B cell (primary cell): ENCODE data around the gene KCNJ4. TPM values are rescaled to one million over a fixed set of nuclear protein-coding genes. Genes with fewer than 3 reads are reported as not detected.
"Not testable (repeated sequence)": the region's sequence is repeated elsewhere in the genome, so short reads cannot be mapped to it uniquely, and the experiment has no call there.

Experiments
- ATAC-seq: fragments of 200-7000 bp; cut with Tn5 transposase; one replicate; pipeline ENCODE4 v1.10.0; 2021; ENCODE audit warnings: low read depth, mild to moderate bottlenecking, moderate number of reproducible peaks, moderate library complexity
- CTCF ChIA-PET: fragments of 350-600 bp; sonication (Branson Sonifier 250); formaldehyde crosslinking; loops from one replicate; lab custom pipeline; 2021; ENCODE audit warnings: antibody characterized with exemption, inconsistent platforms; lab: Charles Lee
- POLR2A ChIA-PET: fragments of 350-600 bp; sonication (Branson Sonifier 250); formaldehyde crosslinking; loops from one replicate; lab custom pipeline; 2021; ENCODE audit warnings: antibody characterized with exemption; lab: Charles Lee
- DNase-seq: peaks from one replicate; pipeline ENCODE4 v3.0.0; 2013
- H2AFZ ChIP-seq: 2 replicates; pipeline ENCODE4 v1.6.1; 2012; ENCODE audit warnings: mild to moderate bottlenecking, low read depth, low read length; ENCODE audit not compliant: insufficient read depth, poor library complexity, severe bottlenecking
- H3K27ac ChIP-seq, 2 donors: 1 replicate in 1 of 2; 2 replicates in 1 of 2; pipeline ENCODE4 v1.5.1; 2012 to 2013; ENCODE audit warnings: low read length in 2 of 2, mild to moderate bottlenecking in 2 of 2, moderate library complexity in 1 of 2
- H3K27me3 ChIP-seq, 4 experiments: fragments of 200-600 bp in 1 of 4; sonication (generic) in 1 of 4; replicated peaks in 1 of 4; 1 replicate in 2 of 4; 2 replicates in 2 of 4; pipeline versions ENCODE4 v1.6.1 to v1.7.0; 2013 to 2016; ENCODE audit warnings: low read length in 3 of 4, mild to moderate bottlenecking in 2 of 4, mixed read lengths in 1 of 4, moderate library complexity in 1 of 4; ENCODE audit not compliant: insufficient read depth in 4 of 4, control insufficient read depth in 3 of 4; ENCODE audit errors: control extremely low read depth in 1 of 4
- H3K36me3 ChIP-seq, 2 experiments: replicated peaks in 1 of 2; 1 replicate in 1 of 2; 2 replicates in 1 of 2; pipeline versions ENCODE4 v1.6.1 to v1.7.1; 2013; ENCODE audit warnings: low read length in 1 of 2; ENCODE audit not compliant: insufficient read depth in 2 of 2, control insufficient read depth in 1 of 2; ENCODE audit errors: control extremely low read depth in 1 of 2, extremely low read depth in 1 of 2
- H3K4me1 ChIP-seq, 2 donors: fragments of 200-600 bp in 1 of 2; sonication (generic) in 1 of 2; 1 replicate in 1 of 2; 2 replicates in 1 of 2; pipeline versions ENCODE4 v1.5.1 to v1.6.1; 2013 to 2017; ENCODE audit warnings: low read length in 2 of 2; ENCODE audit not compliant: control insufficient read depth in 2 of 2, insufficient read depth in 2 of 2
- H3K4me2 ChIP-seq: replicated peaks from 2 replicates; pipeline ENCODE3; 2012; ENCODE audit warnings: mild to moderate bottlenecking, low read depth, low read length; ENCODE audit not compliant: poor library complexity, severe bottlenecking
- H3K4me3 ChIP-seq, 5 experiments: fragments of 200-600 bp in 1 of 5; sonication (generic) in 1 of 5; 1 replicate in 3 of 5; 2 replicates in 2 of 5; pipeline versions ENCODE4 v1.5.1 to v1.7.0; 2011 to 2016; ENCODE audit warnings: low read length in 4 of 5, mild to moderate bottlenecking in 4 of 5, low read depth in 2 of 5, control low read depth in 1 of 5, moderate library complexity in 1 of 5; ENCODE audit not compliant: insufficient read depth in 1 of 5; ENCODE audit errors: control extremely low read depth in 1 of 5, extremely low read depth in 1 of 5
- H3K79me2 ChIP-seq: fragments of 200-600 bp; sonication (generic); one replicate; pipeline ENCODE4 v1.6.0; 2016; ENCODE audit warnings: low read length; ENCODE audit not compliant: control insufficient read depth, insufficient read depth
- H3K9ac ChIP-seq: fragments of 200-600 bp; sonication (generic); 2 replicates; pipeline ENCODE4 v1.6.1; 2017; ENCODE audit warnings: mild to moderate bottlenecking, low read length, moderate library complexity
- H3K9me3 ChIP-seq, 3 donors: one replicate each; pipeline versions ENCODE4 v1.6.1 to v1.7.1; 2013; ENCODE audit warnings: low read length in 2 of 3; ENCODE audit not compliant: control insufficient read depth in 2 of 3, insufficient read depth in 1 of 3; ENCODE audit errors: control extremely low read depth in 1 of 3
- H4K20me1 ChIP-seq: 2 replicates; pipeline ENCODE4 v1.6.0; 2012; ENCODE audit warnings: mild to moderate bottlenecking, low read length; ENCODE audit not compliant: insufficient read depth, control insufficient read depth, poor library complexity, severe bottlenecking
- H3K27ac Mint-ChIP-seq: one replicate; pipeline ENCODE4 v1.8.0; 2021; ENCODE audit warnings: mixed read lengths
- H3K27me3 Mint-ChIP-seq: one replicate; pipeline ENCODE4 v1.8.0; 2021; ENCODE audit warnings: mixed read lengths
- H3K4me1 Mint-ChIP-seq: one replicate; pipeline ENCODE4 v1.8.0; 2021; ENCODE audit warnings: mixed read lengths
- H3K4me3 Mint-ChIP-seq: one replicate; pipeline ENCODE4 v1.8.0; 2021; ENCODE audit warnings: mixed read lengths
- H3K9me3 Mint-ChIP-seq: one replicate; pipeline ENCODE4 v1.8.0; 2022; ENCODE audit warnings: mixed read lengths; ENCODE audit not compliant: insufficient read depth
- WGBS: methylation state at CpG from one replicate; pipeline ENCODE4 v1.1.5; 2013; ENCODE audit warnings: missing lambda C conversion rate; ENCODE audit not compliant: insufficient coverage; 5-methylcytosine and 5-hydroxymethylcytosine counted together
- intact Hi-C: fragments of 100-400 bp; cut with micrococcal nuclease; formaldehyde crosslinking; loops from one replicate; pipeline ENCODE4 v1.10.0; 2022
- polyA plus RNA-seq: library from polyadenylated mRNA; depleted of rRNA; stranded (reverse); fragments of >200 nt; gene quantifications from 2 replicates; pipeline ENCODE4 v1.2.3, GENCODE V29; 2012
- total RNA-seq, 2 donors: library from RNA; stranded (reverse); fragments of 120-200 nt in 1 of 2; gene quantifications; 1 replicate in 1 of 2; 2 replicates in 1 of 2; pipeline versions ENCODE4 v1.2.3 to v1.2.4, GENCODE V29; 2013 to 2022

Gene KCNJ4
- total and polyA plus RNA-seq, 2 donors (not counting 1 experiment from before 2014, with no cell fraction given): not detected

DNA sequence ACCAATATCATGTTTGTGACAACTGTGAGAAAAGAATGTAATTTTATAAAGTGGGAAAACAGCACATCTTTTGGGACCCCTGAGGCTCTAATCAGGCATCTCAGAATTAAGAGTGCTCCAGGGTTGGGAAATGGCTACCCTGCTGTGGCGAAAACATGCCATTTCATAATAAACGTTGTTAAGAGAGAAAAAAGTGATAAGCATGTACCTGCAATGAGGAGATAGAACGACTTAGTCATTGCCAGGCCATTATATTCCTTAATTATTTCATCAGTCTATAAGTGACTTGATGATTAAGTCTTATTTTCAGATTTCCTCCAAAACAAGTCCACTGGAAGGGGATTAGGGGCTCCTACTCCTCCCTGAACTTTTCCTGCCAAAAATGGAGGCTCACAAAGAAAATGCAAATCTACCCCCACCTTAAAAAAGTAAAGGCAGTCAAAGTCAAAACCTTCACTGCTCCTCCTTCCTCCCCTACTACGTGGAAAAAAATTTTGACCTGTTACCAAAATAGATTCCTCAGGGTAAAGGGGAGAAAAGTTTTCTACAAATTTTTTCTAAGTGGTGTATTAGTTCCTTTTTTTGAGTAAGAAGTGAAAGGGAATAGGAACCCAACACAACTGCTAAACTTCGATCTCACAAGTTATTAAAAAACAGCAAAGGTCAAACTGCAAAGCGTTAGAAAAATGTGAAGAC lies 59.9 kb downstream of the KCNJ4 start:
- H3K36me3 ChIP-seq, POLR2A ChIA-PET, H3K27me3 Mint-ChIP-seq, H2AFZ ChIP-seq, H3K9me3 Mint-ChIP-seq, H3K9me3 ChIP-seq, H4K20me1 ChIP-seq, CTCF ChIA-PET, H3K27me3 ChIP-seq: not testable (repeated sequence)
- Histone ChIP-seq H3K4me2 (peak overlapping the region; percentile 61), H3K4me3 (peak overlapping the region; percentile 11 to 75 (median 32)), H3K9ac (peak overlapping the region; percentile 79), H3K27ac (peak overlapping the region; percentile 70 to 86), H3K4me1 (peaks cover 44 to 46% of the 10 kb centered on the region in 2 donors), H3K79me2 (peaks cover 61% of the 10 kb centered on the region)
- DNase-seq: peak; percentile 52
- WGBS: no CpG with 5 or more reads among the region's 6 CpGs
- Mint-ChIP-seq H3K4me3 (peak overlapping the region; percentile 93), H3K4me1 (peaks cover 68% of the 10 kb centered on the region), H3K27ac (peak overlapping the region; percentile 97)
- peak; percentile 2 for ATAC-seq
- intact Hi-C loops: loop anchor here (1.0 to 5.0 kb wide), 3 partner anchors 135 to 343 kb away; partner anchors contain the start of gene PLA2G6

DNA sequence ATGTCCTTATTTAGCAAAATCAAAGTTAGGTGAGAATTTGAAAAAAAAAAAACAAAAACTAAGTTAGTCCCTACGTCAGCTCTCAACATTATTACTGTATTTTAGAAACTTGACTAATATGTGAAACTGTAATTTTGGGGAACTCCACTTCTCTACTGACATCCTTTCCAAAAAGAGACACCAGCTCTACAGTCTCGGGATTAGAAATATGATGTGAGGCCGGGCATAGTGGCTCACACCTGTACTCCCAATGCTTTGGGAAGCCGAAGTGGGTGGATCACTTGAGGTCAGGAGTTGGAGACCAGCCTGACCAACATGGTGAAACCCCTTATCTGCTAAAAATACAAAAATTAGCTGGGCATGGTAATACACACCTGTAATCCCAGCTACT lies 65.6 kb downstream of the KCNJ4 start:
- H3K27me3 Mint-ChIP-seq, H3K9ac ChIP-seq, CTCF ChIA-PET, H4K20me1 ChIP-seq, H3K4me2 ChIP-seq, intact Hi-C loops, H3K4me3 ChIP-seq, H3K9me3 ChIP-seq, H3K36me3 ChIP-seq, H2AFZ ChIP-seq, H3K9me3 Mint-ChIP-seq, H3K27me3 ChIP-seq: not testable (repeated sequence)
- Histone ChIP-seq H3K27ac (peak overlapping the region; percentile 38 to 65), H3K79me2 (peaks cover 68% of the 10 kb centered on the region), H3K4me1 (peaks cover 45% of the 10 kb centered on the region in 2 donors)
- POLR2A ChIA-PET: interaction anchor here (1.2 kb wide), 1 partner anchor 15 kb away, joined by 4 read pairs; no protein-coding TSS in a partner anchor
- Mint-ChIP-seq H3K4me3 (peak overlapping the region; percentile 73), H3K4me1 (peaks cover 68% of the 10 kb centered on the region), H3K27ac (peak overlapping the region; percentile 84)
- WGBS: no CpG with 5 or more reads among the region's 4 CpGs
- ATAC-seq: peak; percentile 39
- DNase-seq: peak; percentile 28

DNA sequence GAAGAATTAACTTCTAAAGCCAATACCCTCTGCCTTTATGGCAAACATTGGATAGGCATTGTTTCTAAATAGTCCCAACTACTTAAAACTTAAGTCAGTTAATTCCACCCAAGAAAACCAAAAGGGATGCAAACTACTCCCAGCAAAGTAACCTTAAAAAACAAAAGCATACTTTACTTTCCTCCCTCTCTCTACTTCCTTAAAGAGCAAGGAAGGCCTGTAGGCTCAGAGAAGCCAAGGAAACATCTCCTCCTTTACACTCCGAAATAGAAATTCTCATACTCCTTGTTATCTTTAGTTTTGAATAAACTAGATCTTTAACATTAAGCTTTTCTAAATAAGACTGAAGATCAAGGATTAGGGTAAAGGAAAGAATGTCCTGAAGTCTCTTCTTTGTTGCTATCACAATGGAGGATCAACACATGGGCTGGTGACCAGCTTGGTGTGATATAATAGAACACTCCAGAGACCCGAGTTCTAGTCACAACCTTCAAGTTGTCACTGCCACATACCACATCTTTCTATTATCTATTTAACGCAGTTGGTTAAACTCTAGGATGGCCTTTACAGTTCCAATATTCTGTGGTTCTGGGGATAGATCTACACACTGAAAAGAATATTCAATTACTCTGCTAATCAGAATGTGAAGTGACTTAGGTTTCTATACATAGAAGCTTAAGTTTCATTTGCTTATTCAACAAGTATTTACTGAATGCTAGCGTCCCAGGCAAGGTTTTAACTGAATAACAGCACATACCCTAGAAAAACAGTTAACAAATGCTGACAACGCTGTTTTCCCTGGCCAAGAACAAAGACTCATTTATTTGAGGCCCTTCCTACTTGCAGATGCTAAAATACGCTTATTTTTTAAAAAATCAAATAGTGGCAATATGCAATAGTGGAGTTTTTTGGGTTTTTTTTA lies 66.2 kb downstream of the KCNJ4 start:
- H3K9ac ChIP-seq, H3K9me3 ChIP-seq, CTCF ChIA-PET, H3K9me3 Mint-ChIP-seq, H3K4me2 ChIP-seq, H3K27me3 ChIP-seq, H2AFZ ChIP-seq, H3K4me3 ChIP-seq, intact Hi-C loops, DNase-seq, H3K36me3 ChIP-seq, H3K27me3 Mint-ChIP-seq, H4K20me1 ChIP-seq, ATAC-seq: not testable (repeated sequence)
- Mint-ChIP-seq H3K27ac (peak overlapping the region; percentile 84), H3K4me1 (peaks cover 65% of the 10 kb centered on the region), H3K4me3 (peak overlapping the region; percentile 65)
- POLR2A ChIA-PET: interaction anchor here (1.2 kb wide), 1 partner anchor 15 kb away, joined by 4 read pairs; no protein-coding TSS in a partner anchor
- H3K27ac ChIP-seq: peak overlapping the region in 1 of 2 donors; percentile 65
- H3K4me1 ChIP-seq: peaks cover 40 to 41% of the 10 kb centered on the region in 2 donors
- peaks cover 63% of the 10 kb centered on the region for H3K79me2 ChIP-seq
- no CpG with 5 or more reads among the region's 6 CpGs for WGBS
